Parathyroid adenoma (tissue), 2 donors: ENCODE measurements around the gene SLC44A2.
A peak's percentile ranks its signal among the peaks of the same experiment; 100 is the strongest.

ENCODE experiments used
- H2AFZ ChIP-seq: fragments of 300-600 bp; sonication (generic); one replicate; pipeline ENCODE4 v1.7.0; 2017; ENCODE audit warnings: antibody characterized with exemption, mild to moderate bottlenecking
- H3K27ac ChIP-seq: fragments of 300-600 bp; sonication (generic); one replicate; pipeline ENCODE4 v1.7.0; 2017
- H3K27me3 ChIP-seq: fragments of 300-600 bp; sonication (generic); one replicate; pipeline ENCODE4 v1.7.0; 2017; ENCODE audit warnings: low read length; ENCODE audit not compliant: control insufficient read depth, insufficient read depth
- H3K36me3 ChIP-seq: fragments of 300-600 bp; sonication (generic); one replicate; pipeline ENCODE4 v1.7.0; 2017; ENCODE audit warnings: low read length; ENCODE audit not compliant: control insufficient read depth, insufficient read depth
- H3K4me1 ChIP-seq: fragments of 300-600 bp; sonication (generic); one replicate; pipeline ENCODE4 v1.7.0; 2017; ENCODE audit warnings: control low read depth
- H3K4me2 ChIP-seq: fragments of 300-600 bp; sonication (generic); one replicate; pipeline ENCODE4 v1.7.0; 2017; ENCODE audit warnings: low read length
- H3K4me3 ChIP-seq: fragments of 300-600 bp; sonication (generic); one replicate; pipeline ENCODE4 v1.7.0; 2017; ENCODE audit warnings: low read depth, low read length
- H3K79me2 ChIP-seq: fragments of 300-600 bp; sonication (generic); one replicate; pipeline ENCODE4 v1.7.0; 2017; ENCODE audit warnings: control low read depth
- H3K9ac ChIP-seq: fragments of 300-600 bp; sonication (generic); one replicate; pipeline ENCODE4 v1.7.0; 2017; ENCODE audit warnings: mild to moderate bottlenecking
- H3K9me3 ChIP-seq: fragments of 300-600 bp; sonication (generic); one replicate; pipeline ENCODE4 v1.7.0; 2017; ENCODE audit warnings: low read length; ENCODE audit not compliant: control insufficient read depth
- CTCF ChIP-seq: fragments of 300-600 bp; sonication (generic); IDR thresholded peaks from one replicate; pipeline ENCODE4 v1.7.0; 2017; ENCODE audit warnings: antibody characterized with exemption, mild to moderate bottlenecking
- donor health status: primary hyperparathyroidism.

The SLC44A2 gene

DNA sequence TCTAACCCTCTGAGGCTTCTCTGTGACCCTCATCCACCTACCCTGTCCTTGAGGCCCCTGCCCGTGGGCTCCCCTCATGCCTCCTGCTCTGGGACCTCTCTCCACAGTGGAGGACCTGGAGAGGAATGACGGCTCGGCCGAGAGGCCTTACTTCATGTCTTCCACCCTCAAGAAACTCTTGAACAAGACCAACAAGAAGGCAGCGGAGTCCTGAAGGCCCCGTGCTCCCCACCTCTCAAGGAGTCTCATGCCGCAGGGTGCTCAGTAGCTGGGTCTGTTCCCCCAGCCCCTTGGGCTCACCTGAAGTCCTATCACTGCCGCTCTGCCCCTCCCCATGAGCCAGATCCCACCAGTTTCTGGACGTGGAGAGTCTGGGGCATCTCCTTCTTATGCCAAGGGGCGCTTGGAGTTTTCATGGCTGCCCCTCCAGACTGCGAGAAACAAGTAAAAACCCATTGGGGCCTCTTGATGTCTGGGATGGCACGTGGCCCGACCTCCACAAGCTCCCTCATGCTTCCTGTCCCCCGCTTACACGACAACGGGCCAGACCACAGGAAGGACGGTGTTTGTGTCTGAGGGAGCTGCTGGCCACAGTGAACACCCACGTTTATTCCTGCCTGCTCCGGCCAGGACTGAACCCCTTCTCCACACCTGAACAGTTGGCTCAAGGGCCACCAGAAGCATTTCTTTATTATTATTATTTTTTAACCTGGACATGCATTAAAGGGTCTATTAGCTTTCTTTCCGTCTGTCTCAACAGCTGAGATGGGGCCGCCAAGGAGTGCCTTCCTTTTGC, 18.0 kb downstream of the SLC44A2 start:
- Histone ChIP-seq H3K4me2 (no peak overlapping the region), H3K9ac (no peak overlapping the region), H3K4me3 (no peak overlapping the region), H3K4me1 (peaks cover 7% of the 10 kb centered on the region), H3K36me3 (no peaks in the 10 kb centered on the region), H3K79me2 (no peaks in the 10 kb centered on the region), H3K27ac (no peak overlapping the region), H2AFZ (no peak overlapping the region), H3K27me3 (no peaks in the 10 kb centered on the region), H3K9me3 (no peaks in the 10 kb centered on the region)
- no peak for TF ChIP-seq CTCF

DNA sequence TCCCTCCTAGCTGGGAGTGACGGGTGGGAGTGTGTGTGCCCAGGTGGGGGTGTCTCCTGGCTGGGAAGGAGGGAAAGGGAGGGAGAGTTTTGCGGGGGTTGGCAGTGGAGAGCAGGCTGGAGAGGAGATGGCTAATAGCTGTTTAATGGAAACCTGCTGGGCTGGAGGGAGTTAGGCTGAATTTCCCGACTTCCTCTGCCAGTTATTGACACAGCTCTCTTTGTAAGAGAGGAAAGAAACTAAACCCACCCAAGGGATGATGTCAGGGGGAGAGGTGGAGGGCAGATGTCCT, 18.6 kb downstream of the SLC44A2 start:
- H3K4me1 ChIP-seq: peaks cover 7% of the 10 kb centered on the region
- H3K36me3 ChIP-seq: no peaks in the 10 kb centered on the region
- no peak overlapping the region for H3K27ac ChIP-seq
- H3K9me3 ChIP-seq: no peaks in the 10 kb centered on the region
- H3K4me2 ChIP-seq: no peak overlapping the region
- H3K4me3 ChIP-seq: no peak overlapping the region
- H3K27me3 ChIP-seq: no peaks in the 10 kb centered on the region
- no peak overlapping the region for H2AFZ ChIP-seq
- TF ChIP-seq CTCF: no peak
- H3K79me2 ChIP-seq: no peaks in the 10 kb centered on the region
- H3K9ac ChIP-seq: no peak overlapping the region

GRCh38 chr19:10644260-10645007, 19.1 kb downstream of the SLC44A2 start:
- Histone ChIP-seq H3K36me3 (no peaks in the 10 kb centered on the region), H3K4me3 (no peak overlapping the region), H3K9ac (no peak overlapping the region), H3K4me2 (peak overlapping the region; percentile 22), H2AFZ (peak overlapping the region; percentile 73), H3K27ac (no peak overlapping the region), H3K9me3 (no peaks in the 10 kb centered on the region), H3K27me3 (no peaks in the 10 kb centered on the region), H3K4me1 (peaks cover 7% of the 10 kb centered on the region), H3K79me2 (no peaks in the 10 kb centered on the region)
- TF ChIP-seq CTCF: peak; percentile 91

GRCh38 chr19:10646456-10647159, 21.3 kb downstream of the SLC44A2 start:
- TF ChIP-seq CTCF: no peak
- H3K27me3 ChIP-seq: no peaks in the 10 kb centered on the region
- no peak overlapping the region for H2AFZ ChIP-seq
- peaks cover 7% of the 10 kb centered on the region for H3K4me1 ChIP-seq
- no peaks in the 10 kb centered on the region for H3K36me3 ChIP-seq
- H3K9me3 ChIP-seq: no peaks in the 10 kb centered on the region
- no peak overlapping the region for H3K27ac ChIP-seq
- H3K79me2 ChIP-seq: no peaks in the 10 kb centered on the region
- H3K4me3 ChIP-seq: no peak overlapping the region
- no peak overlapping the region for H3K4me2 ChIP-seq
- H3K9ac ChIP-seq: no peak overlapping the region
